Lower leg skin (tissue), 3 donors: Measurements from ENCODE around the gene KANTR.

Experiments used
- CTCF ChIP-seq, 3 donors: fragments of 450-650 bp; IDR thresholded peaks; one replicate each; pipeline ENCODE4 v1.5.1; 2016; ENCODE audit warnings: antibody characterized with exemption in 3 of 3, mild to moderate bottlenecking in 3 of 3, moderate library complexity in 2 of 3
- POLR2A ChIP-seq, 2 donors: fragments of 450-650 bp; IDR thresholded peaks; one replicate each; pipeline ENCODE4 v1.6.1; 2016 to 2017; ENCODE audit warnings: antibody characterized with exemption in 2 of 2, mild to moderate bottlenecking in 1 of 2, moderate library complexity in 1 of 2

- TF ChIP-seq POLR2A (IDR thresholded peaks at IDR 0.05) (no peak), CTCF (IDR thresholded peaks at IDR 0.05) (no peak)
These were observed 13.0 kb upstream of the KANTR start for GRCh38 chrX:53080628-53081580.
